Fibroblast of villous mesenchyme (primary cell): Measurements from ENCODE around the gene IQSEC1. TPM values are rescaled to one million over a fixed set of nuclear protein-coding genes. Genes with fewer than 3 reads are reported as not detected.

Experiments used
- DNase-seq: peaks from one replicate; pipeline ENCODE4 v3.0.0-alpha.2; 2010; ENCODE audit warnings: low read depth
- H3K4me3 ChIP-seq: 2 replicates; pipeline ENCODE4 v1.5.1; 2011; ENCODE audit warnings: low read depth, mild to moderate bottlenecking, low read length
- total RNA-seq: library from RNA; depleted of rRNA; stranded (reverse); fragments of >200 nt; gene quantifications from 2 replicates; pipeline ENCODE4 v1.2.3, GENCODE V29; 2012
- TF ChIP-seq, protein P1 (sequence below): IDR thresholded peaks from 2 replicates; pipeline ENCODE4 v1.5.1; 2012; ENCODE audit warnings: low read depth, mild to moderate bottlenecking, low read length; ENCODE audit not compliant: insufficient read depth

Gene IQSEC1
- total RNA-seq, 1 donor = 19.9 TPM

GRCh38 chr3:13006216-13006990, 66.8 kb downstream of the IQSEC1 start:
- TF ChIP-seq, protein P1, sequence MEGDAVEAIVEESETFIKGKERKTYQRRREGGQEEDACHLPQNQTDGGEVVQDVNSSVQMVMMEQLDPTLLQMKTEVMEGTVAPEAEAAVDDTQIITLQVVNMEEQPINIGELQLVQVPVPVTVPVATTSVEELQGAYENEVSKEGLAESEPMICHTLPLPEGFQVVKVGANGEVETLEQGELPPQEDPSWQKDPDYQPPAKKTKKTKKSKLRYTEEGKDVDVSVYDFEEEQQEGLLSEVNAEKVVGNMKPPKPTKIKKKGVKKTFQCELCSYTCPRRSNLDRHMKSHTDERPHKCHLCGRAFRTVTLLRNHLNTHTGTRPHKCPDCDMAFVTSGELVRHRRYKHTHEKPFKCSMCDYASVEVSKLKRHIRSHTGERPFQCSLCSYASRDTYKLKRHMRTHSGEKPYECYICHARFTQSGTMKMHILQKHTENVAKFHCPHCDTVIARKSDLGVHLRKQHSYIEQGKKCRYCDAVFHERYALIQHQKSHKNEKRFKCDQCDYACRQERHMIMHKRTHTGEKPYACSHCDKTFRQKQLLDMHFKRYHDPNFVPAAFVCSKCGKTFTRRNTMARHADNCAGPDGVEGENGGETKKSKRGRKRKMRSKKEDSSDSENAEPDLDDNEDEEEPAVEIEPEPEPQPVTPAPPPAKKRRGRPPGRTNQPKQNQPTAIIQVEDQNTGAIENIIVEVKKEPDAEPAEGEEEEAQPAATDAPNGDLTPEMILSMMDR = no peak

GRCh38 chr3:13005301-13005700, 67.9 kb downstream of the IQSEC1 start:
- H3K4me3 ChIP-seq = no peak overlapping the region
- TF ChIP-seq, protein P1 = no peak
- no peak for DNase-seq

More at GRCh38 chr3:13006216-13006990, 66.8 kb downstream of the IQSEC1 start:
- H3K4me3 ChIP-seq = no peak overlapping the region
- no peak for DNase-seq

GRCh38 chr3:13004376-13004775, 68.9 kb downstream of the IQSEC1 start:
- no peak overlapping the region for H3K4me3 ChIP-seq
- TF ChIP-seq, protein P1 = no peak
- DNase-seq = no peak

DNA sequence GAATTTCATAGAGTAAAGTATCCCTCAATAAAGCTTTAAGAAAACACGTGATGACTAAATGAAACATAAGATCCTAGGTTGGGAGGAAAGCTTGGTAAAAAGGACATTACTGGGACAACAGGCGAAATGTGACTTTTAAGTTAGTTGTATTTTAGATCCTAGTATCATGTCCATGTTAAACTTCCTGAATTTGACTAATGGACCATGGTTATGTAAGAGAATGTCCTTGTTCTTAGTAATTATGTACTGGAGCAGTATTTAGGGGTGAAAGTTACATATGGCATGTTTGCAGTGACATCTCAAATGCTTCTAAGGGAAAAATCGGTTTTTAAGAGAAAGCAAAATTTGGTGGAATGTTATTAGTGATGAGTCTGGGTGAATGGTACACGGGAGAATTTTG, 69.6 kb downstream of the IQSEC1 start:
- TF ChIP-seq, protein P1 = no peak
- DNase-seq = no peak
- H3K4me3 ChIP-seq = no peak overlapping the region

DNA sequence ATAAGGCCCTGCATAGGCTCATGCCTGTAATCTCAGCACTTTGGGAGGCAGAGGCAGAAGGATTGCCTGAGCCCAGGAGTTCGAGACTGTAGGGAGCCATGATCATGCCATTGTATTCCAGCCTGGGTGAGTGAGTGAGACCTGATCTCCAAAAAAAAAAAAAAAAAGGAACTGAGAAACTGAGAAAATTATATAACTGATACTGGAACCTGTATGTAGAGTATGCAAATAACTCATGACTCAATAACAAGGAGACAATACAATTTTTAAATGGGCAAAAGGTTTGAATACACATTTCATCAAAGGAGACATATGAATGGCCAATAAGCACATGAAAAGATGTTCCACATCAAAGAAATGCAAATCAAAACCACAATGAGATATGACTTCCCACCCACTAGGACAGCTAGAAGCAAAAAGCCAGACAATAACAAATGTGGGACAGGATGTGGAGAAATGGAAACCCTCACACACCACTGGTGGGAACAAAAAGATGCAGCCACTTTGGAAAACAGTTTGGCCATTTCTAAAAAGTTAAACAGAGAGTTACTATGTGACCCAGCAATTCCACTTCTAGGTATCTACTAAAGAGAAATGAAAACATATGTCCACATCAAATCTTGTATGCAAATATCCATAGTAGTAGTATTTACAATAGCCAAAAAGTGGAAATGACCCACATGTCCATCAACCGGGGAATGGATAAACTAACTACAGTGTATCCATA, 70.7 kb downstream of the IQSEC1 start:
- no peak for DNase-seq
- TF ChIP-seq, protein P1 = no peak
- no peak overlapping the region for H3K4me3 ChIP-seq

DNA sequence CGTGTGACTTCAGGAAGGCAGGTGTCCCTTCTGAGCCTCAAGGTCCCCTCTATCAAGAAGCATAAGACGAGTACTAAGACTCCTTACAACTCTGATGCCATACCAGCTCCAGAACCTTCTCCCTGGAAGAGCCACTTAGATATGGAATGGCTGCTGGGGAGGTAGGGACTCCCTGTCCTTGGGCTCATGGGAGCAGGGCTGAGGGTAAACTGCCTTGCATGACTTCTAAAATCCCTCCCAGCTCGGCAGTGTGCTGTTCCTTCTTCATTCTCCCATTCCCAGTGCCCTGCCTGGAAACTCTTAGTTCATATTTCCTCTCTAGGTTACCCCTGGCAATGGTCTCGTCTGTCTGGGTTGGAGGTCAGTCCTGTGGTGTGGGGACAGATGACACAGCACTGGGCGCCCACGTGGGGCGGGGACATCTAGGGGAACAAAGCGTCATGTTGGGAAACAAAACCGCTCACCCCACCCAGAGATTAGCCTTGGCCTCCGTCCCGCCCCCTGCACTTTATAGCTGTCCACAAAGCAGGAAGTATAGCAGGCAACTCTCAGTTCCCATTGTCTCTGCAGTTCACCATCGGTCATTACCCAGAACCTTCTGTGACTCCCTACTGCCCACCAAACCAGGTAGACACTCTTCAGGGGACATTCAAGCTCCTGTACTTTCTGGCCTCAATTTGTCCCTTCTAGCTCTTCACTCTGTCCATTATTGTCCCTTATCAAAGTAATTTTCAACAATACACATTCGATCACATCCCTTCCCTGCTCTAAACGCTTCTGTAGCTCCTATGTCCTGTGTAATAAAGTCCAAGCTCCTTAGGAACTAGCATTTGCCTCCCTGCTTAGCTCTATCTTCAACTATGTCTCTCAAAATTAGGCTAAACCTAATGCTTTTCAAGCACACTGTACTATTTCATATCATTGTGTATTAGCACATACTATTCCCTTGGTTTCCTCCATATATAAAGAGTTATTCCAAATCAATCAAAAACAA, 73.8 kb downstream of the IQSEC1 start:
- no peak for DNase-seq
- no peak overlapping the region for H3K4me3 ChIP-seq
- TF ChIP-seq, protein P1 = no peak
